HCEC 1CT (cell line): Measurements from ENCODE around the gene CMIP.
"Not testable (repeated sequence)": the region's sequence is repeated elsewhere in the genome, so short reads cannot be mapped to it uniquely, and the experiment has no call there.

Source experiments
- DNase-seq: peaks from one replicate; pipeline ENCODE4 v3.0.0-alpha.2; 2017

Gene CMIP

GRCh38 chr16:81671738-81672597 is 227.4 kb downstream of the CMIP start:
- no peak for DNase-seq

- no peak for DNase-seq
These were observed 228.8 kb downstream of the CMIP start for GRCh38 chr16:81673432-81673831.

GRCh38 chr16:81675662-81676061 is 231.1 kb downstream of the CMIP start:
- DNase-seq = no peak

GRCh38 chr16:81676066-81676882 is 231.7 kb downstream of the CMIP start:
- no peak for DNase-seq

GRCh38 chr16:81676883-81677737 is 232.5 kb downstream of the CMIP start:
- DNase-seq = no peak

- no peak for DNase-seq
These were observed 233.9 kb downstream of the CMIP start for GRCh38 chr16:81678326-81679095.

GRCh38 chr16:81679721-81680430 is 235.3 kb downstream of the CMIP start:
- no peak for DNase-seq

- DNase-seq = no peak
These were observed 236.1 kb downstream of the CMIP start for GRCh38 chr16:81680444-81681275.

- no peak for DNase-seq
These were observed 236.7 kb downstream of the CMIP start for GRCh38 chr16:81681311-81681710.

- DNase-seq = no peak
These were observed 239.7 kb downstream of the CMIP start for GRCh38 chr16:81684242-81684837.

- no peak for DNase-seq
These were observed 240.3 kb downstream of the CMIP start for GRCh38 chr16:81684901-81685300.

GRCh38 chr16:81686391-81687130 is 242.0 kb downstream of the CMIP start:
- DNase-seq = no peak

- no peak for DNase-seq
These were observed 242.5 kb downstream of the CMIP start for GRCh38 chr16:81687131-81687456.

GRCh38 chr16:81688182-81688581 is 243.6 kb downstream of the CMIP start:
- DNase-seq = peak; percentile 48

GRCh38 chr16:81688839-81689238 is 244.2 kb downstream of the CMIP start:
- DNase-seq = not testable (repeated sequence)

- DNase-seq = no peak
These were observed 247.4 kb downstream of the CMIP start for GRCh38 chr16:81692021-81692420.

GRCh38 chr16:81692571-81692970 is 248.0 kb downstream of the CMIP start:
- no peak for DNase-seq

- no peak for DNase-seq
These were observed 248.6 kb downstream of the CMIP start for GRCh38 chr16:81693041-81693743.

- no peak for DNase-seq
These were observed 249.2 kb downstream of the CMIP start for GRCh38 chr16:81693744-81694303.
